ENCODE measurements around the gene ATP6V1D. TPM values are rescaled to one million over a fixed set of nuclear protein-coding genes. Genes with fewer than 3 reads are reported as not detected.
A peak's percentile ranks its signal among the peaks of the same experiment; 100 is the strongest.
"Not testable (repeated sequence)": the region's sequence is repeated elsewhere in the genome, so short reads cannot be mapped to it uniquely, and the experiment has no call there.

The ATP6V1D gene
- total RNA-seq, 1 donor from 2014 or later: 79.1 TPM

DNA sequence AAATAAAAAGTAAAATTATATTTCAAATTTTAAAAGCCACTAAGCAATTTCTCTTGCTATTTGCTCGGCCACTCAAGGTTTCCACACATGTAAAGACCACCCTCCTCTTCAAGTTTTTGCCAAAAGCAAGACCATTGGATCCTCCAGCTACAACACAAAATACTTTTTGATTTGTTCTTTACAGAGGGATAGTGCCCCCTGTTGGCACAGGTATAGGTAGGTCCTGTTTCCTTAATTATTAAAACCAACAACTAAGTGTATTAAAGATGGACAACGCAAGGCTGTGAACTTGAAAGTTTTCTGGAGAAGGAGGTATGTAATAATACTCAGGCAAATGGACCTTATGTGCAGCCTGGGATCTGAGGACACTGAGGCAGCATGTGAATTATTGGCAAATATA, 23.8 kb downstream of the ATP6V1D start:
- H3K27me3 ChIP-seq (ENCODE audit: low read depth): no peaks in the 10 kb centered on the region
- intact Hi-C loops (cut with DNase I): no loop called here
- H3K36me3 ChIP-seq: peaks cover 97% of the 10 kb centered on the region
- no peak overlapping the region for H3K4me3 ChIP-seq
- H3K9me3 ChIP-seq: no peaks in the 10 kb centered on the region
- H3K27ac ChIP-seq: no peak overlapping the region
- DNase-seq: no peak
- ATAC-seq: no peak
- H3K4me1 ChIP-seq: no peaks in the 10 kb centered on the region
- TF ChIP-seq, protein P1, sequence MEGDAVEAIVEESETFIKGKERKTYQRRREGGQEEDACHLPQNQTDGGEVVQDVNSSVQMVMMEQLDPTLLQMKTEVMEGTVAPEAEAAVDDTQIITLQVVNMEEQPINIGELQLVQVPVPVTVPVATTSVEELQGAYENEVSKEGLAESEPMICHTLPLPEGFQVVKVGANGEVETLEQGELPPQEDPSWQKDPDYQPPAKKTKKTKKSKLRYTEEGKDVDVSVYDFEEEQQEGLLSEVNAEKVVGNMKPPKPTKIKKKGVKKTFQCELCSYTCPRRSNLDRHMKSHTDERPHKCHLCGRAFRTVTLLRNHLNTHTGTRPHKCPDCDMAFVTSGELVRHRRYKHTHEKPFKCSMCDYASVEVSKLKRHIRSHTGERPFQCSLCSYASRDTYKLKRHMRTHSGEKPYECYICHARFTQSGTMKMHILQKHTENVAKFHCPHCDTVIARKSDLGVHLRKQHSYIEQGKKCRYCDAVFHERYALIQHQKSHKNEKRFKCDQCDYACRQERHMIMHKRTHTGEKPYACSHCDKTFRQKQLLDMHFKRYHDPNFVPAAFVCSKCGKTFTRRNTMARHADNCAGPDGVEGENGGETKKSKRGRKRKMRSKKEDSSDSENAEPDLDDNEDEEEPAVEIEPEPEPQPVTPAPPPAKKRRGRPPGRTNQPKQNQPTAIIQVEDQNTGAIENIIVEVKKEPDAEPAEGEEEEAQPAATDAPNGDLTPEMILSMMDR (IDR thresholded peaks at IDR 0.05): peak; percentile 30

DNA sequence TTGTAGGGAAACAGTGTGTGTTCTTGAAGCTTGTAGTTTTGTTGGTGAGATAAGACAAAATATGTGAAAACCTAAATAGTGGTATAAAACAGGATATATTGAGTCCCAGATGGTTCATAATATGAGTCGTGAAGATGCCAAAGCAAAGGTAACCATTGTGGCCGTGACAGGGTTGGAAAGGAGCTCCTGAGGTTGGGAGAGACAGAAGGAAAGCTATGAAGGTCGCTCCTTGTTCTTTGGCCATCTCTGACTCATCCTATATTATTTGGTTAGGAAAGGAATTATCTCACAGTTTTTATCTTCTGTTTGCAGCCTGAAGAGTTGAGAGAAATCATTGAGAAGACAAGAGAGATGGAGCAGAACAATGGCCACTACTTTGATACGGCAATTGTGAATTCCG, 27.1 kb downstream of the ATP6V1D start:
- Histone ChIP-seq H3K9me3 (no peaks in the 10 kb centered on the region), H3K27ac (no peak overlapping the region), H3K27me3 (ENCODE audit: low read depth) (no peaks in the 10 kb centered on the region), H3K36me3 (peaks cover 86% of the 10 kb centered on the region), H3K4me1 (no peaks in the 10 kb centered on the region), H3K4me3 (no peak overlapping the region)
- intact Hi-C loops (cut with DNase I): no loop called here
- TF ChIP-seq, protein P1 (IDR thresholded peaks at IDR 0.05): no peak
- ATAC-seq: no peak
- DNase-seq: no peak

DNA sequence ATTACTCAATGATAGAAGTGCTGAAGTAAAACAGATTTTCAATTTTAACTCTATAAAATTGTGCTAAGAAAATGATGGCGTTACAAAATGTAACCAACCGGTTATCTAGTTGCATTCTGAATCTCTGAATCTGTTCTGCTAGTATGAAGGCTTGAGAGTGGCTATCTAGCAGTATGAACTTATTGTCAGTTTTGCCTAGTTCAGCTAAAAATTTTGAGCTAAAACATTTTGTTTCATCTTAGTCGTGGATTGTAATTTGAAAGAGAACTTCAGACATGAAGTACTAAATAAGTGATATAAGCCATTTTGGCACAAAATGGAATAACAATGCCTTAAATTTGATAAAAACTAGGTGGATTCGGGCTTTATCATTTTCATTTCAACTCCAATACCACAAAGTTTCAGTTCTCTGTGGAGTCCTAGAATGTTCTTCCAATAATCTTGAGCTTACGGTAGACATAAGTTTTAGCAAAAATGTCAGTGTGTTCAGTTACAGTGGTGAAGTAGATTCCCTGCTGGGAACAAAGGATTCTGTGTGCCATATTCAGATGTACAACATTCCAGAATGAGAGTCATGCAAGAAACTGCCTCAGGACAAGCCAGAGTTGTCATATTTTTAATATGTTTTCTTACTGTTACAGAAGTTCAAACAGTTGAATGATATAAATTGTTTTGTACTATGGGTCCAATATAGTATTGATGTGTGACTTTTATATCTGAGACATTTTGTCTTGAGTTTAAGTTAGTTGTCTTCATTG, 28.1 kb downstream of the ATP6V1D start:
- Histone ChIP-seq H3K27ac (no peak overlapping the region), H3K9me3 (no peaks in the 10 kb centered on the region), H3K36me3 (peaks cover 83% of the 10 kb centered on the region), H3K4me1 (no peaks in the 10 kb centered on the region), H3K4me3 (no peak overlapping the region), H3K27me3 (ENCODE audit: low read depth) (no peaks in the 10 kb centered on the region)
- no peak for DNase-seq
- TF ChIP-seq, protein P1 (IDR thresholded peaks at IDR 0.05): no peak
- intact Hi-C loops (cut with DNase I): no loop called here
- ATAC-seq: no peak

DNA sequence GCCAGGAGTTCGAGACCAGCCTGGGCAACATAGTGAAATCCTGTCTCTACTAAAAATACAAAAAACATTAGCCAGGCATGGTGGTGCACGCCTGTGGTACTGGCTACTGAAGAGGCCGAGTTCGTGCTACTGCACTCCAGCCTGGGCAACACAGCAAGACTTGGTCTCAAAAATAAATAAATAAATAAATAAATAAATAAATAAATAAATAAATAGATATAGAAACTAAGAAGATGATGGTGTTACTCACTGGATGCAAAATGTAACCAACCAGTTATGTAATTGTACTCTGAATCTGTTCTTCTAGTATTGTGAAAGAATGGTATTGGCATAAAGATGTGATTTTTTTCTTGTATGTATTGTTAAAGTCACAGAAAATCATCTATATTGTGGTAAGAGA, 29.9 kb downstream of the ATP6V1D start:
- H3K36me3 ChIP-seq: peaks cover 83% of the 10 kb centered on the region
- not testable (repeated sequence) for H3K27ac ChIP-seq, H3K4me3 ChIP-seq

DNA sequence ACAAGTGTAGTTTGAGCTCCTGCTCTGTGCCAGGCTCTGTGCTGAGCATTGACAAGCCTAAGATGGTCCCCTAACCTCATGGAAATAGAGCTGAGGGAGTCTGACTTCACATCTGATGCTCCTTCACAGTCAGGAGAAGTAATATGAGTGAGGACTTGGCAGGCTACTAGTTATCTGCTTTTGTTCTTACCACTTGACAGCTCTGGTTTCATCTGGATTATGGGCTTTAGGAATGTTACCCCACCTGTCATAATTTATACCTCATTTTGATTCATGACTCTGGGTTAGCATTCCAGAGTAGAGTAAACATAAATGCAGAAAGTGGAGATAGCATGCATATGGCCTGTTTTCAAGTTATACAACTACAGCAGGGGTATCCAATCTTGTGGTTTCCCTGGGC, 40.5 kb downstream of the ATP6V1D start:
- Histone ChIP-seq H3K9me3 (no peaks in the 10 kb centered on the region), H3K27ac (no peak overlapping the region), H3K36me3 (peaks cover 75% of the 10 kb centered on the region), H3K4me1 (no peaks in the 10 kb centered on the region), H3K4me3 (no peak overlapping the region), H3K27me3 (ENCODE audit: low read depth) (no peaks in the 10 kb centered on the region)
- no peak for ATAC-seq
- DNase-seq: no peak
- TF ChIP-seq, protein P1 (IDR thresholded peaks at IDR 0.05): no peak
- intact Hi-C loops (cut with DNase I): no loop called here

More for the DNA sequence above, 29.9 kb downstream of the ATP6V1D start:
- intact Hi-C loops (cut with DNase I); H3K27me3 ChIP-seq (ENCODE audit: low read depth); H3K4me1 ChIP-seq; ATAC-seq; H3K9me3 ChIP-seq; DNase-seq: not testable (repeated sequence)

DNA sequence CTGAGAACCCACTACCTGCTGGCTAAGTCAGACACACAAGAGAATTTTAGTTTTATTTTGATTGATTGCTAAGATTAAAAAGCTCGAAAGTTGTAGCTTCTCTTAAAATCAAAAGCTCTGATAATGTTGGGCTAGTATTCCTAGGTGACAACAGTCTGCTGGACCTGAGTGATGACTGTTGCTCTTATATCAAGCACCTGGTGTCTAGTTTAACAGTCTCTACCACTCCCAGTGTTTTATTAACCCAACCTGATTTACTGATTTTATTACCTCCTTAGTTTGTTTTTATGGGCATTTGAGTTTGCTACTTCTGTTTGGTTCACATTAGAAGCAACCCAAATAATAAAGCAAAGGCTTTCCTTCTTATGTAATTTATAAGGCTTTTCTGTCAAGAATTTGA, 41.8 kb downstream of the ATP6V1D start:
- ATAC-seq: no peak
- H3K36me3 ChIP-seq: peaks cover 73% of the 10 kb centered on the region

More for the DNA sequence above, 41.8 kb downstream of the ATP6V1D start:
- Histone ChIP-seq H3K4me1 (no peaks in the 10 kb centered on the region), H3K4me3 (no peak overlapping the region), H3K27me3 (ENCODE audit: low read depth) (no peaks in the 10 kb centered on the region), H3K9me3 (no peaks in the 10 kb centered on the region), H3K27ac (no peak overlapping the region)
- DNase-seq: no peak
- TF ChIP-seq, protein P1 (IDR thresholded peaks at IDR 0.05): no peak
- intact Hi-C loops (cut with DNase I): no loop called here
